Mesendoderm (in vitro differentiated cells): ENCODE data around the gene REP15.

Source experiments
- DNase-seq: peaks from one replicate; pipeline ENCODE4 v3.0.0; 2013
- H2AK5ac ChIP-seq: 2 replicates; pipeline ENCODE4 v1.6.1; 2013; ENCODE audit warnings: low read length, inconsistent platforms
- H2BK120ac ChIP-seq: 2 replicates; pipeline ENCODE4 v1.6.1; 2013; ENCODE audit warnings: low read depth, mild to moderate bottlenecking, low read length, moderate library complexity, mixed read lengths
- H2BK15ac ChIP-seq: replicated peaks from 2 replicates; pipeline ENCODE4 v1.6.1; 2013; ENCODE audit warnings: low read depth, mild to moderate bottlenecking, moderate library complexity
- H2BK5ac ChIP-seq: 2 replicates; pipeline ENCODE4 v1.6.1; 2013; ENCODE audit warnings: low read length, inconsistent platforms
- H3K18ac ChIP-seq: 2 replicates; pipeline ENCODE4 v1.6.1; 2013; ENCODE audit warnings: mild to moderate bottlenecking, low read length, mixed read lengths
- H3K23ac ChIP-seq: one replicate; pipeline ENCODE4 v1.6.1; 2013; ENCODE audit warnings: low read length
- H3K27ac ChIP-seq: 2 replicates; pipeline ENCODE4 v1.5.1; 2013; ENCODE audit warnings: low read depth, mild to moderate bottlenecking, inconsistent platforms, low read length, moderate library complexity
- H3K27me3 ChIP-seq: 2 replicates; pipeline ENCODE4 v1.6.1; 2013; ENCODE audit warnings: low read length, control low read depth, mild to moderate bottlenecking, inconsistent platforms; ENCODE audit not compliant: insufficient read depth, poor library complexity
- H3K36me3 ChIP-seq: 2 replicates; pipeline ENCODE4 v1.6.1; 2013; ENCODE audit warnings: low read length, inconsistent platforms; ENCODE audit not compliant: control insufficient read depth, insufficient read depth
- H3K4ac ChIP-seq: one replicate; pipeline ENCODE4 v1.6.1; 2013; ENCODE audit warnings: low read depth, mild to moderate bottlenecking, low read length, moderate library complexity
- H3K4me1 ChIP-seq: 2 replicates; pipeline ENCODE4 v1.6.1; 2013; ENCODE audit warnings: low read depth, low read length, inconsistent platforms; ENCODE audit not compliant: control insufficient read depth
- H3K4me2 ChIP-seq: 2 replicates; pipeline ENCODE4 v1.6.1; 2013; ENCODE audit warnings: low read length
- H3K4me3 ChIP-seq: 2 replicates; pipeline ENCODE4 v1.5.1; 2013; ENCODE audit warnings: mild to moderate bottlenecking, low read length
- H3K56ac ChIP-seq: one replicate; pipeline ENCODE4 v1.6.1; 2013; ENCODE audit warnings: low read length
- H3K79me1 ChIP-seq: 2 replicates; pipeline ENCODE4 v1.6.1; 2013; ENCODE audit warnings: low read length, inconsistent platforms
- H3K79me2 ChIP-seq: 2 replicates; pipeline ENCODE4 v1.6.1; 2013; ENCODE audit warnings: mild to moderate bottlenecking, low read length; ENCODE audit not compliant: control insufficient read depth, insufficient read depth
- H3K9ac ChIP-seq: 2 replicates; pipeline ENCODE4 v1.6.1; 2013; ENCODE audit warnings: low read length, inconsistent platforms
- H4K5ac ChIP-seq: one replicate; pipeline ENCODE4 v1.6.1; 2013; ENCODE audit warnings: low read length
- H4K8ac ChIP-seq: one replicate; pipeline ENCODE4 v1.6.1; 2013; ENCODE audit warnings: low read depth, mild to moderate bottlenecking, control low read depth, low read length, moderate library complexity
- WGBS: extraction: QIAGEN DNeasy Blood & Tissue Kit; methylation state at CpG from one replicate; pipeline ENCODE4 v1.1.7; 2013; ENCODE audit warnings: low lambda C conversion rate, missing lambda C conversion rate; ENCODE audit not compliant: insufficient coverage; ENCODE audit errors: extremely low coverage; 5-methylcytosine and 5-hydroxymethylcytosine counted together

The REP15 gene

GRCh38 chr12:27657296-27657695 lies 39.0 kb upstream of the REP15 start:
- no peak overlapping the region for H3K23ac ChIP-seq
- H2BK15ac ChIP-seq, result no peak overlapping the region
- no peak overlapping the region for H2BK120ac ChIP-seq
- H4K5ac ChIP-seq, result no peak overlapping the region
- no peaks in the 10 kb centered on the region for H3K36me3 ChIP-seq
- WGBS, result no CpG with 5 or more reads among the region's 4 CpGs
- H3K27ac ChIP-seq, result no peak overlapping the region
- no peak overlapping the region for H3K18ac ChIP-seq
- H3K4me1 ChIP-seq, result no peaks in the 10 kb centered on the region
- H3K79me2 ChIP-seq, result no peaks in the 10 kb centered on the region
- no peak overlapping the region for H2AK5ac ChIP-seq
- H3K56ac ChIP-seq, result no peak overlapping the region
- H3K4me2 ChIP-seq, result no peak overlapping the region
- H3K4me3 ChIP-seq, result no peak overlapping the region
- no peak overlapping the region for H3K9ac ChIP-seq
- DNase-seq, result no peak
- no peak overlapping the region for H4K8ac ChIP-seq
- no peak overlapping the region for H3K4ac ChIP-seq
- no peaks in the 10 kb centered on the region for H3K79me1 ChIP-seq
- no peak overlapping the region for H2BK5ac ChIP-seq
- no peaks in the 10 kb centered on the region for H3K27me3 ChIP-seq

GRCh38 chr12:27665704-27666103 lies 30.5 kb upstream of the REP15 start:
- Histone ChIP-seq H2BK120ac (no peak overlapping the region), H2BK15ac (no peak overlapping the region), H4K8ac (no peak overlapping the region), H3K27ac (no peak overlapping the region), H3K4ac (no peak overlapping the region), H3K4me2 (no peak overlapping the region), H2AK5ac (no peak overlapping the region), H4K5ac (no peak overlapping the region), H3K4me3 (no peak overlapping the region), H2BK5ac (no peak overlapping the region), H3K56ac (no peak overlapping the region), H3K36me3 (peaks cover 2% of the 10 kb centered on the region), H3K79me1 (no peaks in the 10 kb centered on the region), H3K23ac (no peak overlapping the region), H3K27me3 (no peaks in the 10 kb centered on the region), H3K4me1 (no peaks in the 10 kb centered on the region), H3K18ac (no peak overlapping the region), H3K79me2 (no peaks in the 10 kb centered on the region), H3K9ac (no peak overlapping the region)
- DNase-seq, result no peak
- WGBS, result no CpG with 5 or more reads among the region's 3 CpGs

GRCh38 chr12:27666510-27666909 lies 29.7 kb upstream of the REP15 start:
- Histone ChIP-seq H3K4me2 (no peak overlapping the region), H4K5ac (no peak overlapping the region), H3K79me2 (no peaks in the 10 kb centered on the region), H3K18ac (no peak overlapping the region), H3K27me3 (no peaks in the 10 kb centered on the region), H2AK5ac (no peak overlapping the region), H3K9ac (no peak overlapping the region), H2BK5ac (no peak overlapping the region), H3K4me3 (no peak overlapping the region), H2BK120ac (no peak overlapping the region), H3K4ac (no peak overlapping the region), H3K23ac (no peak overlapping the region), H3K27ac (no peak overlapping the region), H3K79me1 (no peaks in the 10 kb centered on the region), H3K36me3 (peaks cover 2% of the 10 kb centered on the region), H4K8ac (no peak overlapping the region), H2BK15ac (no peak overlapping the region), H3K4me1 (no peaks in the 10 kb centered on the region), H3K56ac (no peak overlapping the region)
- WGBS, result no CpG with 5 or more reads among the region's 3 CpGs
- no peak for DNase-seq

GRCh38 chr12:27667540-27667939 lies 28.7 kb upstream of the REP15 start:
- Histone ChIP-seq H3K4me3 (no peak overlapping the region), H2BK15ac (no peak overlapping the region), H2BK120ac (no peak overlapping the region), H3K9ac (no peak overlapping the region), H3K27me3 (no peaks in the 10 kb centered on the region), H3K56ac (no peak overlapping the region), H4K5ac (no peak overlapping the region), H3K4me2 (no peak overlapping the region), H2AK5ac (no peak overlapping the region), H3K79me2 (no peaks in the 10 kb centered on the region), H3K4me1 (no peaks in the 10 kb centered on the region), H3K27ac (no peak overlapping the region), H2BK5ac (no peak overlapping the region), H3K23ac (no peak overlapping the region), H4K8ac (no peak overlapping the region), H3K18ac (no peak overlapping the region), H3K4ac (no peak overlapping the region), H3K79me1 (no peaks in the 10 kb centered on the region), H3K36me3 (peaks cover 2% of the 10 kb centered on the region)
- no CpG with 5 or more reads among the region's 6 CpGs for WGBS
- no peak for DNase-seq

- no peak overlapping the region for H2BK5ac ChIP-seq
- H4K5ac ChIP-seq, result no peak overlapping the region
- no CpG with 5 or more reads among the region's 4 CpGs for WGBS
- no peak overlapping the region for H2BK120ac ChIP-seq
- H3K27me3 ChIP-seq, result no peaks in the 10 kb centered on the region
- no peak overlapping the region for H3K56ac ChIP-seq
- DNase-seq, result no peak
- H3K23ac ChIP-seq, result no peak overlapping the region
- H3K79me2 ChIP-seq, result no peaks in the 10 kb centered on the region
- H4K8ac ChIP-seq, result no peak overlapping the region
- H2BK15ac ChIP-seq, result no peak overlapping the region
- H2AK5ac ChIP-seq, result no peak overlapping the region
- no peak overlapping the region for H3K18ac ChIP-seq
- no peak overlapping the region for H3K4me2 ChIP-seq
- H3K4me3 ChIP-seq, result no peak overlapping the region
- H3K4ac ChIP-seq, result no peak overlapping the region
- H3K27ac ChIP-seq, result no peak overlapping the region
- H3K36me3 ChIP-seq, result peaks cover 2% of the 10 kb centered on the region
- no peaks in the 10 kb centered on the region for H3K79me1 ChIP-seq
- H3K9ac ChIP-seq, result no peak overlapping the region
- H3K4me1 ChIP-seq, result no peaks in the 10 kb centered on the region
Observed at GRCh38 chr12:27672051-27672450, 24.2 kb upstream of the REP15 start.

- Histone ChIP-seq H3K56ac (no peak overlapping the region), H3K4ac (no peak overlapping the region), H3K4me1 (no peaks in the 10 kb centered on the region), H4K8ac (no peak overlapping the region), H3K27ac (no peak overlapping the region), H3K9ac (no peak overlapping the region), H2BK15ac (no peak overlapping the region), H3K23ac (no peak overlapping the region), H3K79me1 (no peaks in the 10 kb centered on the region), H4K5ac (no peak overlapping the region), H3K79me2 (no peaks in the 10 kb centered on the region), H3K27me3 (no peaks in the 10 kb centered on the region), H2BK5ac (no peak overlapping the region), H3K36me3 (no peaks in the 10 kb centered on the region), H2AK5ac (no peak overlapping the region), H3K4me2 (no peak overlapping the region), H3K18ac (no peak overlapping the region), H3K4me3 (no peak overlapping the region), H2BK120ac (no peak overlapping the region)
- no peak for DNase-seq
- WGBS, result no CpG with 5 or more reads among the region's 1 CpG
Observed at GRCh38 chr12:27672643-27673042, 23.6 kb upstream of the REP15 start.
